ENCODE results near the gene GSTA4. TPM values are rescaled to one million over a fixed set of nuclear protein-coding genes. Genes with fewer than 3 reads are reported as not detected.

The GSTA4 gene
- total RNA-seq, 1 donor from 2014 or later = 44.7 TPM

- no peaks in the 10 kb centered on the region for H3K9me3 Mint-ChIP-seq (ENCODE audit: low read depth)
- H3K27me3 Mint-ChIP-seq = no peaks in the 10 kb centered on the region
- peaks cover 11% of the 10 kb centered on the region for H3K36me3 Mint-ChIP-seq (ENCODE audit: insufficient read depth)
- DNase-seq (ENCODE audit: low spot score, unreplicated experiment) = peak; percentile 11
- H3K27ac Mint-ChIP-seq = peak overlapping the region; percentile 100
- TF ChIP-seq, protein P1, sequence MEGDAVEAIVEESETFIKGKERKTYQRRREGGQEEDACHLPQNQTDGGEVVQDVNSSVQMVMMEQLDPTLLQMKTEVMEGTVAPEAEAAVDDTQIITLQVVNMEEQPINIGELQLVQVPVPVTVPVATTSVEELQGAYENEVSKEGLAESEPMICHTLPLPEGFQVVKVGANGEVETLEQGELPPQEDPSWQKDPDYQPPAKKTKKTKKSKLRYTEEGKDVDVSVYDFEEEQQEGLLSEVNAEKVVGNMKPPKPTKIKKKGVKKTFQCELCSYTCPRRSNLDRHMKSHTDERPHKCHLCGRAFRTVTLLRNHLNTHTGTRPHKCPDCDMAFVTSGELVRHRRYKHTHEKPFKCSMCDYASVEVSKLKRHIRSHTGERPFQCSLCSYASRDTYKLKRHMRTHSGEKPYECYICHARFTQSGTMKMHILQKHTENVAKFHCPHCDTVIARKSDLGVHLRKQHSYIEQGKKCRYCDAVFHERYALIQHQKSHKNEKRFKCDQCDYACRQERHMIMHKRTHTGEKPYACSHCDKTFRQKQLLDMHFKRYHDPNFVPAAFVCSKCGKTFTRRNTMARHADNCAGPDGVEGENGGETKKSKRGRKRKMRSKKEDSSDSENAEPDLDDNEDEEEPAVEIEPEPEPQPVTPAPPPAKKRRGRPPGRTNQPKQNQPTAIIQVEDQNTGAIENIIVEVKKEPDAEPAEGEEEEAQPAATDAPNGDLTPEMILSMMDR (IDR thresholded peaks at IDR 0.05; ENCODE audit: unreplicated experiment) = no peak
- peaks cover 7% of the 10 kb centered on the region for H3K4me1 Mint-ChIP-seq (ENCODE audit: low read depth)
- peak overlapping the region; percentile 97 for H3K4me3 Mint-ChIP-seq (ENCODE audit: low read depth)
These were observed 995 bp upstream of the GSTA4 start for GRCh38 chr6:52995913-52996645.

GRCh38 chr6:52994839-52995088, 320 bp downstream of the GSTA4 start:
- no peaks in the 10 kb centered on the region for H3K27me3 Mint-ChIP-seq
- peak overlapping the region; percentile 100 for H3K27ac Mint-ChIP-seq
- H3K4me3 Mint-ChIP-seq (ENCODE audit: low read depth) = peak overlapping the region; percentile 97
- TF ChIP-seq, protein P1 (IDR thresholded peaks at IDR 0.05; ENCODE audit: unreplicated experiment) = no peak
- no peaks in the 10 kb centered on the region for H3K9me3 Mint-ChIP-seq (ENCODE audit: low read depth)
- H3K36me3 Mint-ChIP-seq (ENCODE audit: insufficient read depth) = peaks cover 19% of the 10 kb centered on the region
- no peak for DNase-seq (ENCODE audit: low spot score, unreplicated experiment)
- peaks cover 7% of the 10 kb centered on the region for H3K4me1 Mint-ChIP-seq (ENCODE audit: low read depth)

DNA sequence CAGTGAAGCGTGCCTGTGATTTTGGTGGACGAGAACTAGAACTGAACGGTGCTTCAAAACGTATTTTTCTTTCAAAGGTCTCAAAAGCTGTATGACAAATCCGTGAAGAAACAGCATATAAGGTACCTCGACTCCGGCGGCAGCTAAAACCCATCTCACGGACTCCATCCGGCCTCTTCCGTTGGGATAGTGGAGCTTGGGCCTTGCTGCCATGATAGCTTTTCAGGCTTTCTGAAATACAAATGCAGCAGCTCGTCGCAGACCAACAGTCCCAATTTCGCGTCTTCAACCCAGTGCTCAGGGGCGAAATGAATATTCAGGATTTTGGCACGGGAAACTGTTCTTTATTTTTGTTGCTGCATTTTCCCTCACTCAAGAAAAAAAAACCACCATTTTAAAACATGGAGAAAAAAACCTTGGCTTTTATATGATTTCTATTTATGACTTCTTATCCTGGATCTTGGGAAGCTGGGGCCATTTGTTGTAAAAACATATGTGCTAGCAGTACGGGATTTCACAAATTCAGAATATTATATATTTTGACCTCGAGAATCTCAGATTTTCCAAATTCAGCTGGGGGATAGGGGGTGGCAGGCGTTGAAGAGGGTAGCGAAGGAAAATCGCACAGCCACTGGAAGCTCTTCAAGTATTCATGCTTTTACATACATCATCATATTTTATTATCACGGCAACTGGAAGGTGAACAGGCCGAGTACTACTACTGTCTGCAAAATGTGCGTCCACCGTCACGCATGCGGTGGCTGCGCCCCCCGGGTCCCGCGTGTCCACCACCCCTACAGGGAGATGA, 849 bp downstream of the GSTA4 start:
- no peak for DNase-seq (ENCODE audit: low spot score, unreplicated experiment)
- H3K36me3 Mint-ChIP-seq (ENCODE audit: insufficient read depth) = peaks cover 23% of the 10 kb centered on the region
- peak overlapping the region; percentile 97 for H3K4me3 Mint-ChIP-seq (ENCODE audit: low read depth)
- H3K4me1 Mint-ChIP-seq (ENCODE audit: low read depth) = peaks cover 7% of the 10 kb centered on the region
- H3K9me3 Mint-ChIP-seq (ENCODE audit: low read depth) = no peaks in the 10 kb centered on the region
- TF ChIP-seq, protein P1 (IDR thresholded peaks at IDR 0.05; ENCODE audit: unreplicated experiment) = no peak
- H3K27me3 Mint-ChIP-seq = no peaks in the 10 kb centered on the region
- H3K27ac Mint-ChIP-seq = peak overlapping the region; percentile 100

DNA sequence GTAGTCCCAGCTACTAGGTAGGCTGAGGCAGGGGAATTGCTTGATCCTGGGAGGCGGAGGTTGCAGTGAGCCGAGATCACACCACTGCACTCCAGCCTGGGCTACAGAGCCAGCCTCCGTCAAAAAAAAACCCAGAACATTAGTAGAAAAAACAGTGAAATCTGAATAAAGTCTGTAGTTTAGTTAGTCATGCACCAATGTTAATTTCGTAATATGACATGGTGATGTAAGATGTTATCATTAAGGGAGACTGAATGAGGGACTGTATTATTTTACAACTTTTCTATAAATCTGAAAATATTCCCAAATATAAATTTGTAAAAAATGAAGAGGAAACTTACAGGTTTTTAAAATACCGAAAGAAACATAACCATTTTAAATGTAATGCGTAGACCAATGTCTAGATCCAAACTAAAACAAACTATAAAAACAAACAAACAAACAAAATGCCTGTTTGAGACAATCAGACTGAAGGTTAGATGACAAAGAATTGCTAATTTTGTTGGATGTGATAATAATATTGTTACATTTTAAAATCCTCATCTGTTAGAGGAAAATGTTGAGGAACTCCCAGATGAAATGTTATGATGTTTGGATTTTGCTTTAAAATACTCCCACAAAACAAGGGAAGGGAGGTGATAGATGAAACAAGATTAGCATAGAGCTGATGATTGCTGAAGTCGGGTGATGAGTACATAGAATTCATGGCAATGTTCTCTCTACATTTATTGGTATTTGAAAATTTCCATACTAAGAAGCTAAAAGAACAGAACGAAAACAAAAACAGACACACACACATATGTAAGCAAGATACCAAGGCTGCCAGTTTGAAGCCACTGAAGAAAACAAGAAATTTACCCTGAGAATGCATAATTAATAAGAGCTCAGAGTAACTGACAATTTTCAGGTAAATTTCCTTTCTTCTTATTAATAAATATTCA, 1.8 kb downstream of the GSTA4 start:
- peaks cover 29% of the 10 kb centered on the region for H3K36me3 Mint-ChIP-seq (ENCODE audit: insufficient read depth)
- H3K9me3 Mint-ChIP-seq (ENCODE audit: low read depth) = no peaks in the 10 kb centered on the region
- DNase-seq (ENCODE audit: low spot score, unreplicated experiment) = no peak
- peaks cover 7% of the 10 kb centered on the region for H3K4me1 Mint-ChIP-seq (ENCODE audit: low read depth)
- TF ChIP-seq, protein P1 (IDR thresholded peaks at IDR 0.05; ENCODE audit: unreplicated experiment) = no peak
- H3K4me3 Mint-ChIP-seq (ENCODE audit: low read depth) = peak overlapping the region; percentile 97
- no peaks in the 10 kb centered on the region for H3K27me3 Mint-ChIP-seq
- H3K27ac Mint-ChIP-seq = peak overlapping the region; percentile 100

GRCh38 chr6:52990342-52990741, 4.7 kb downstream of the GSTA4 start:
- DNase-seq (ENCODE audit: low spot score, unreplicated experiment) = no peak
- H3K9me3 Mint-ChIP-seq (ENCODE audit: low read depth) = no peaks in the 10 kb centered on the region
- no peak overlapping the region for H3K27ac Mint-ChIP-seq
- H3K36me3 Mint-ChIP-seq (ENCODE audit: insufficient read depth) = peaks cover 28% of the 10 kb centered on the region
- H3K4me1 Mint-ChIP-seq (ENCODE audit: low read depth) = peaks cover 6% of the 10 kb centered on the region
- TF ChIP-seq, protein P1 (IDR thresholded peaks at IDR 0.05; ENCODE audit: unreplicated experiment) = no peak
- no peak overlapping the region for H3K4me3 Mint-ChIP-seq (ENCODE audit: low read depth)
- H3K27me3 Mint-ChIP-seq = no peaks in the 10 kb centered on the region

Measured in progenitor cell of endocrine pancreas (in vitro differentiated cells).